Fibroblast of peridontal ligament (primary cell): ENCODE measurements around the gene LGALS7.

ENCODE experiments used
- DNase-seq: peaks from one replicate; pipeline ENCODE4 v3.0.0-alpha.2; 2010; ENCODE audit errors: extremely low read depth

The LGALS7 gene

GRCh38 chr19:38740932-38741331 is 32.4 kb downstream of the LGALS7 start:
- DNase-seq = no peak

- DNase-seq = no peak
These were observed 33.1 kb downstream of the LGALS7 start for GRCh38 chr19:38740257-38740592.

GRCh38 chr19:38739440-38740256 is 33.7 kb downstream of the LGALS7 start:
- DNase-seq = no peak

- no peak for DNase-seq
These were observed 35.2 kb downstream of the LGALS7 start for GRCh38 chr19:38737921-38738737.

- no peak for DNase-seq
These were observed 35.9 kb downstream of the LGALS7 start for GRCh38 chr19:38737281-38737865.

- DNase-seq = no peak
These were observed 36.7 kb downstream of the LGALS7 start for GRCh38 chr19:38736413-38737280.

GRCh38 chr19:38736036-38736412 is 37.3 kb downstream of the LGALS7 start:
- no peak for DNase-seq

GRCh38 chr19:38735257-38735686 is 38.0 kb downstream of the LGALS7 start:
- DNase-seq = no peak

- no peak for DNase-seq
These were observed 38.7 kb downstream of the LGALS7 start for GRCh38 chr19:38734426-38735256.

GRCh38 chr19:38734176-38734425 is 39.2 kb downstream of the LGALS7 start:
- no peak for DNase-seq

GRCh38 chr19:38733493-38734175 is 39.7 kb downstream of the LGALS7 start:
- no peak for DNase-seq

- DNase-seq = no peak
These were observed 40.1 kb downstream of the LGALS7 start for GRCh38 chr19:38733241-38733492.

- DNase-seq = no peak
These were observed 41.5 kb downstream of the LGALS7 start for GRCh38 chr19:38731654-38732301.

GRCh38 chr19:38730731-38731589 is 42.4 kb downstream of the LGALS7 start:
- DNase-seq = no peak

GRCh38 chr19:38730470-38730730 is 42.9 kb downstream of the LGALS7 start:
- DNase-seq = no peak

GRCh38 chr19:38729653-38730469 is 43.5 kb downstream of the LGALS7 start:
- peak; percentile 32 for DNase-seq

- DNase-seq = no peak
These were observed 44.4 kb downstream of the LGALS7 start for GRCh38 chr19:38728752-38729541.
